Measurements from ENCODE around the gene GRIK3. TPM values are rescaled to one million over a fixed set of nuclear protein-coding genes. Genes with fewer than 3 reads are reported as not detected.

Gene GRIK3
- total RNA-seq, 1 donor from 2014 or later = not detected

- intact Hi-C loops (cut with micrococcal nuclease) = no loop called here
Observed at GRCh38 chr1:36881541-36881940, 152.8 kb downstream of the GRIK3 start.

DNA sequence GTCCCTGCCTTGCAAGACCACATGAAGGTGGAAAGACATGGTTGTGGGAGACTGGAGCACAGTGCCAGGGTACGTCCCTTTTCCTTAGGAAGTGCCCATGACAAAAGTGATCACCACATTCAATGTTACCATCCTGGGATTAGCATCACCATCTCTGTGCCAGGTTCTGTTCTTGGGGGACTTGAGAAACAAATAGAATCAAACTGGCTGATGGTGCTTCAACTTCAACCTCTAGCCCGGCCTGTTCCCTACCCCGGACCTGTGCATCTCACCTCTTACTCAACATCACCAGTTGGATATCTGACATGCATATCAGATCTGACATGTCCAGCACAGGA is 153.3 kb downstream of the GRIK3 start:
- intact Hi-C loops (cut with micrococcal nuclease) = no loop called here

DNA sequence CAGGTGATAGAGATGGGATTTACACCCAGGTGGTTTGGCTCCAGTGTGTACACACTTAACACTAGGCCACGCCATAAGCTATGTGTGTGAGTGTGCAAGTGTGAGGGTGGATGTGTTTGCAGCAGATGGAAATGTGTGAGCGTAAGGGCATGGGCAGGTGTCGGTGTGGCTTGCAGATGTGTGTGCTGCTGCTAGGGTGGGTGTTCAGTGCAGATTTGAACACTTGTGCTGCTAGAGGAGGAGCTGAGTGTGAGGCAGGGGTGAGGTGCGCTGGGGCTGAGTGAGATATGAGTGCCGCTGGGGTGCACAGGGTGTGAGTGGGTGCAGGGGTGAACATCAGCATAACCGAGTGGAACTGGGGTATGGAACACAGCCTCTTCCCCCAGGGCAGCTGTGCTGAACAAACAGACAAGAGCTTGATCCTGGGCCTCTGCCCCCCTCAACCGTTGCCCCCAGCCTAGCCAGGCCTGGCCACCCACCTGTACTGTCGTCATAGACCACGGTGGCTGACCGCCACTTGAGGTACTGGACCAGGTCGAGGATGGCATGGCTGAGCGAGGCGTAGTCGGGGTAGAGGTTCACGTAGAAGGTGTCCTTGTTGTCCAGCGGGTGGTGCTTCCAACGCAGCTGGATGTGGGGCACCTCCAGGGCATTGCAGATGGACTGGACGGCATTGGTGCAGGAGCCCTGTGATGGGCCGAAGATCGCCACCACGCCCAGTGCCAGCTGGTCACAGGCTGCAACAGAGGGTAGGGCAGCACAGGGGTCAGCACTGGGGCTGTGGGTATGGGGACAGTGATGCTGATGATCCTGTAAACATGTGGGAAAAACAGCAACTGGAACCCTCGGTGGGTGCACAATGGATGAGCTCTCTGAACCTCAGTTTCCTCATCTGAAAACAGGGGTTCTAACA is 153.9 kb downstream of the GRIK3 start:
- intact Hi-C loops (cut with micrococcal nuclease) = no loop called here

GRCh38 chr1:36879613-36880012 is 154.7 kb downstream of the GRIK3 start:
- intact Hi-C loops (cut with micrococcal nuclease) = no loop called here

GRCh38 chr1:36876990-36877389 is 157.3 kb downstream of the GRIK3 start:
- intact Hi-C loops (cut with micrococcal nuclease) = no loop called here

GRCh38 chr1:36874271-36875060 is 159.8 kb downstream of the GRIK3 start:
- intact Hi-C loops (cut with micrococcal nuclease) = no loop called here

GRCh38 chr1:36872858-36873257 is 161.5 kb downstream of the GRIK3 start:
- intact Hi-C loops (cut with micrococcal nuclease) = no loop called here

DNA sequence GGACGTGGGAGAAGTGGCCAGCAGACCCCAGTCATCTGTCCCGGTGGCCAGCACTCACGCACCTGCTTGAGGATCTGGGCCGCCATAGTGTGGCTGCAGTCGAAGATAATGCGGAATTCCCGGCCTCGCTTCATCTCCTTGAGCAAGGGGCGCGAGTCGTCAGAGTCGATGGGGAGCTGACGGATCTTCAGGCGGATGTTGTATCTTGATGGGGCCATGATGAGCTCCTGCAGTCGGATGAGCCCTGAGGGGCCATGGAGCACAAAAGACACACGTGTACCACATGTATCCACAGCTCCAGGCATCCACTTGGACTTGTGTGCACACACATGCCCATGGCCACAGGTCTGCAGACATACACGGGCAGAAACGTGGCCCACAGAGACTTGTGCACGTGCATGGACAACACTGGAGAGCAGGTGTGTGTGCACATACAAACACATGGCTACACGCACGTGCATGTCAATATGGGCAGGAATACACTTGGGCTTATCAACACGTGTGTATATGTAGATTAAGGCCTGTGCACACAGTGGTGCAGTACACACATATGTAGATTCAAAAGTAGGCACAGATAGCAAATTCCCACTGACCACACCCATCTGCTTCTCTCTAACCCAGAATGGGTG is 162.1 kb downstream of the GRIK3 start:
- intact Hi-C loops (cut with micrococcal nuclease) = no loop called here

DNA sequence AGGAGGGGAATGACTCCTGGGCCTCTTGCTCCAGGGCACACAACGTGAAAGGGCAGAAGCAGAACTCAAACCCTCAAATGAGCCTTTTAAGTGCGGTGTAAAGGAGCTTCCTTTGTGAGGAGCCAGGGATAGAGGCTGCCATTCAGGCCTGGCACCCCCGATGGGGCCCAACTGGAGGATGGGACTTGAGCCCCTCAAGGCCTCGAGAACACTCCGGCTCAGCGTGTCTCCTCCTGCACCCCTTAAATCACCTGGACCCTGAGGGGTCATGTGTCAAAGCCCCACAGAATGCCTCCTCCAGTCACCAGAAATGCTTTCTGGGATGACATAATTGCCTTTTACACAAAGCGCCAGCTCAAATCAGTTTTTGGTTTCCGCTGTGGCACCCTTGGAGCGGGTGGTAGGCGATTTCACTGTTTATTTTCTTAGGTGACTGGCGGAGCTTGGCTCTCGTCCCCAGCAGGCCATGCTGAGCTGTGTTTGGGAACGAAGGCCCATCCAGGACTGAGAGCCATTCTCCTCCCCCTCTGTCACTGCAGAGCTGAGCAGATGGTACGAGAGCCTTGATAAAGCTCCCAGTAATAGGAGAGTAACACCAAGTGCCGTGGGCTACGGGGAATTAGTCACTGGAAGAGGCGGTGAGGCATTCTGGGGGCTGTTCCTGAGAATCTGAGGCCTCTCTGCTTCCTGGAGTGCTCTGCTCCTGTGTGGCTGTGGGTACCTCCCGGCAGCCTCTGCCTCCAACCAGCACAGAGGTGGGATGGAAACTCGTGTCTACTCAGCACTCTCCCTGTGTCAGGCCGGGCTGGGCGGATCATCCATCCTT is 163.0 kb downstream of the GRIK3 start:
- intact Hi-C loops (cut with micrococcal nuclease) = no loop called here

GRCh38 chr1:36869826-36870225 is 164.5 kb downstream of the GRIK3 start:
- intact Hi-C loops (cut with micrococcal nuclease) = no loop called here

DNA sequence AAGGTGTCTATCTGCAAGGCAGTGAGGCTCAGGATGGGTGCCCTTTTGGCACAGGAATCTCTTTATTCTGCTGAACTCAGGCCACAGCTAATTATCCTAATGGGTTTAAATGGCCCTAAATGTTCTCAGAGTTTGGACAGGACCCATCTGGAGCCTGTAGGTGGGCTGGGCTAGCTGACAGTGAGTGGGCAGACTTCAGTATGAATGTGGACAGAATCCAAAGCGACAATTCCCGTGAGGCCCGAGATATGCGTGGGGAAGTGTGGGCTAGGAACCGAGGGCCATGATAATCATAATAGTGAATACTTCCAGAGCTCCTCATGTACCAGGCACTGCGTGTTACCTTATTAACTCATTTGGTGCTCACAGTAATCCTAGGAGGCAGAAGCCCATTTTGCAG is 165.3 kb downstream of the GRIK3 start:
- intact Hi-C loops (cut with micrococcal nuclease) = no loop called here

- intact Hi-C loops (cut with micrococcal nuclease) = no loop called here
Observed at GRCh38 chr1:36867575-36867974, 166.7 kb downstream of the GRIK3 start.

- intact Hi-C loops (cut with micrococcal nuclease) = no loop called here
Observed at GRCh38 chr1:36866169-36866814, 168.0 kb downstream of the GRIK3 start.

- intact Hi-C loops (cut with micrococcal nuclease) = no loop called here
Observed at GRCh38 chr1:36865602-36865900, 168.8 kb downstream of the GRIK3 start.

DNA sequence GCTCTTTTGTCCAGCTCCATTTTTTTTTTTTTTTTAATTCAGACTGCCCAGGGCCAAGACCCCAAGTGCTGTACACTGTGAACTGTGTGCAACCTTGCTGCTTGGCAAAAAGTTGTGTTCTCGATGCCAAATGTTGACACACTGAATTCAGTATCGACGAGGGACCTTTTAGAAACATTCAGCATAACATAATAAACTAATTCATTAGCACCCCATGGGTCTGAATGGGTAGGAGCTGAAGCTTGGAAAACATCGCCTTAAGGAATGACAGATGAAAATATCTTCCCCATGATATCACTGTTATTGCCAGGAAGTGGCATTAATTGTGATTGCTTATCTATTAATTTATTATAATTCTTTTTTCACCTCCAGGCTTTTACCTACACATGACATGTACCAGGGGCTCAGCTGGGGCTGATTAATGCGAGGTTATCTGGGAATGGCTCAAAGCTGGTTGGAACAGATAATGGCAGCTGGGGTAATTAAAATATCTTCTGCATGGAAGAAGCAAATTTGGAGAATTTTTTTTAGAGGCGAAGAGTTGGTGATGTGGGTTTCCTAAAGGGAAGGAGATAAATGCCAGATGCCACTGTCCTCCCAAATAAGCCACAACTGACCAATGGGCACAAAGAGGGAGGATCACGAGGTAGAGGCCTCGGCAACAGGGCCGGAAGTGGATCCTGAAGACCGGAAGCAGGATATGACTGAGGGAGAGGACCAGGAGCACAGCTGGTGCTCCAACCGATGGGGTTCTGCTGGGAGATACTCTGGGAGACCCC is 169.3 kb downstream of the GRIK3 start:
- intact Hi-C loops (cut with micrococcal nuclease) = no loop called here

GRCh38 chr1:36864182-36864822 is 170.0 kb downstream of the GRIK3 start:
- intact Hi-C loops (cut with micrococcal nuclease) = no loop called here

DNA sequence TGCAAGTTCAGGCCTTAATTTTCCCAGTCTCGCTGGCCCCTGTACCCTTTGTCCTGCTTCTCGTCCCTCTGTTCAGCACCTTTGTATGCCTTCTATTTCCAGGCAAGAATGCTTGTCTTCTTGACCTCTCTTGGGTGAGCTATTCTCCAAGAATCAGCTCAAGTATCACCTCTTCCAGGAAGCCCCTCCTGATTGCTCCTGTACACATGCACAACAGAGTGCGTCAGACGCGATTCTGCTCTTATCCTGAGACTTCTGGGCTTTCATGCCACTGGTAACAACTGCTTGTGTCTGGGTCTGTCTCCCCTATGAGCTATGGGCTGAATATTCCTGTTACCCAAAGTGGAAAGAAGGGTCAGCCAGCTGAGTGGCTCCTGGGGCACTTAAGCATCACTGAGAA is 170.8 kb downstream of the GRIK3 start:
- intact Hi-C loops (cut with micrococcal nuclease) = no loop called here

GRCh38 chr1:36863061-36863460 is 171.3 kb downstream of the GRIK3 start:
- intact Hi-C loops (cut with micrococcal nuclease) = no loop called here

GRCh38 chr1:36861375-36861774 is 172.9 kb downstream of the GRIK3 start:
- intact Hi-C loops (cut with micrococcal nuclease) = no loop called here

- intact Hi-C loops (cut with micrococcal nuclease) = no loop called here
Observed at GRCh38 chr1:36859926-36860325, 174.4 kb downstream of the GRIK3 start.

All from T-helper 2 cell treated with Interferon-gamma antibody and Interleukin-4, amounts not matched to agents 100 ng/mL and 5 ng/mL, for 36 hours (primary cell).